Right ventricle myocardium superior (tissue), 1 donor: ENCODE data around the gene TP53I13. TPM values are rescaled to one million over a fixed set of nuclear protein-coding genes. Genes with fewer than 3 reads are reported as not detected.
A peak's percentile ranks its signal among the peaks of the same experiment; 100 is the strongest.
"Not testable (repeated sequence)": the region's sequence is repeated elsewhere in the genome, so short reads cannot be mapped to it uniquely, and the experiment has no call there.

ENCODE experiments used
- ATAC-seq: fragments of 200-7000 bp; cut with Tn5 transposase; one replicate; pipeline ENCODE4 v1.9.1; 2020; ENCODE audit warnings: mild to moderate bottlenecking; ENCODE audit not compliant: poor library complexity
- DNase-seq: peaks from one replicate; pipeline ENCODE4 v3.0.0-alpha.2; 2020
- intact Hi-C: fragments of 100-400 bp; cut with DNase I; formaldehyde crosslinking; loops from one replicate; pipeline ENCODE4 v1.11.2; 2022
- long read RNA-seq: library from polyadenylated mRNA; unstranded; transcript quantifications from one replicate; pipeline ENCODE4 v2.0.0, GENCODE V29; 2021
- total RNA-seq: library from RNA; stranded (reverse); fragmentation: NEBNext Ultra II Directional; extraction: Animal tissue kit (Norgen Biotek cat#: 25700); gene quantifications from one replicate; pipeline ENCODE4 v1.2.1, GENCODE V29; 2021
- donor health status: DM: no; HTN: yes; CAD: no; lungs with severe emphysema.

TP53I13 gene
- 39.2 TPM for total RNA-seq
- long read RNA-seq, transcript TP53I13-201 (7 exons, 1,530 nt), result major isoform, 202 of 274 reads
- long read RNA-seq, partial matches to known transcripts, result 18 of 274 reads
- long read RNA-seq, other reads (novel, unspliced or antisense), result 54 of 274 reads

- intact Hi-C loops, result no loop called here
- peak; percentile 93 for DNase-seq
- peak; percentile 68 for ATAC-seq
These were observed at the start of gene TP53I13 for GRCh38 chr17:29568331-29569244. Gene TP53I13, plus strand, starts transcription at chr17:29568701. Its CDS starts 58 bp downstream, at chr17:29568759.

GRCh38 chr17:29524692-29525091 lies 43.8 kb upstream of the TP53I13 start:
- intact Hi-C loops, result no loop called here
- ATAC-seq (no peak), DNase-seq (no peak)

- DNase-seq, result no peak
- no peak for ATAC-seq
- intact Hi-C loops, result no loop called here
These were observed 42.2 kb upstream of the TP53I13 start for GRCh38 chr17:29526322-29526721.

- no peak for ATAC-seq
- intact Hi-C loops, result loop anchor here (2.0 kb wide), 1 partner anchor 163 kb away; no protein-coding TSS in a partner anchor
- DNase-seq, result no peak
These were observed 34.5 kb upstream of the TP53I13 start for GRCh38 chr17:29533976-29534375.

GRCh38 chr17:29544066-29544465 lies 24.4 kb upstream of the TP53I13 start:
- ATAC-seq, result no peak
- no peak for DNase-seq
- intact Hi-C loops, result no loop called here

- intact Hi-C loops, result no loop called here
- no peak for DNase-seq
- ATAC-seq, result no peak
These were observed 22.4 kb upstream of the TP53I13 start for GRCh38 chr17:29546085-29546484.

- ATAC-seq (no peak), DNase-seq (no peak)
- intact Hi-C loops, result no loop called here
These were observed 21.7 kb upstream of the TP53I13 start for GRCh38 chr17:29546830-29547229.

- intact Hi-C loops, result no loop called here
- no peak for DNase-seq
- peak; percentile 64 for ATAC-seq
These were observed 19.2 kb upstream of the TP53I13 start for GRCh38 chr17:29549177-29549923.

- ATAC-seq (no peak), DNase-seq (no peak)
- intact Hi-C loops, result no loop called here
These were observed 12.7 kb upstream of the TP53I13 start for GRCh38 chr17:29555840-29556239.

GRCh38 chr17:29557085-29557738 lies 11.3 kb upstream of the TP53I13 start:
- intact Hi-C loops, result no loop called here
- ATAC-seq (no peak), DNase-seq (no peak)

GRCh38 chr17:29557739-29558116 lies 10.8 kb upstream of the TP53I13 start:
- intact Hi-C loops, result no loop called here
- ATAC-seq, result no peak
- no peak for DNase-seq

- DNase-seq, ATAC-seq, intact Hi-C loops: not testable (repeated sequence)
These were observed 10.4 kb upstream of the TP53I13 start for GRCh38 chr17:29558139-29558538.

- intact Hi-C loops, result no loop called here
- DNase-seq, result no peak
These were observed 8.9 kb upstream of the TP53I13 start for GRCh38 chr17:29559640-29560039.

GRCh38 chr17:29560316-29560715 lies 8.2 kb upstream of the TP53I13 start:
- ATAC-seq (peak; percentile 39), DNase-seq (no peak)
- intact Hi-C loops, result no loop called here

More at GRCh38 chr17:29559640-29560039, 8.9 kb upstream of the TP53I13 start:
- ATAC-seq, result no peak

- no peak for DNase-seq
- no peak for ATAC-seq
- intact Hi-C loops, result no loop called here
These were observed 6.7 kb upstream of the TP53I13 start for GRCh38 chr17:29561554-29562517.

GRCh38 chr17:29562615-29563014 lies 5.9 kb upstream of the TP53I13 start:
- intact Hi-C loops, result no loop called here
- ATAC-seq, result no peak
- no peak for DNase-seq

- DNase-seq (no peak), ATAC-seq (no peak)
- intact Hi-C loops, result no loop called here
These were observed 4.7 kb upstream of the TP53I13 start for GRCh38 chr17:29563816-29564215.
